ENCODE measurements around the gene COX7A2. TPM values are rescaled to one million over a fixed set of nuclear protein-coding genes. Genes with fewer than 3 reads are reported as not detected.

Gene COX7A2
- total RNA-seq, 1 donor from 2014 or later = 118 TPM

DNA sequence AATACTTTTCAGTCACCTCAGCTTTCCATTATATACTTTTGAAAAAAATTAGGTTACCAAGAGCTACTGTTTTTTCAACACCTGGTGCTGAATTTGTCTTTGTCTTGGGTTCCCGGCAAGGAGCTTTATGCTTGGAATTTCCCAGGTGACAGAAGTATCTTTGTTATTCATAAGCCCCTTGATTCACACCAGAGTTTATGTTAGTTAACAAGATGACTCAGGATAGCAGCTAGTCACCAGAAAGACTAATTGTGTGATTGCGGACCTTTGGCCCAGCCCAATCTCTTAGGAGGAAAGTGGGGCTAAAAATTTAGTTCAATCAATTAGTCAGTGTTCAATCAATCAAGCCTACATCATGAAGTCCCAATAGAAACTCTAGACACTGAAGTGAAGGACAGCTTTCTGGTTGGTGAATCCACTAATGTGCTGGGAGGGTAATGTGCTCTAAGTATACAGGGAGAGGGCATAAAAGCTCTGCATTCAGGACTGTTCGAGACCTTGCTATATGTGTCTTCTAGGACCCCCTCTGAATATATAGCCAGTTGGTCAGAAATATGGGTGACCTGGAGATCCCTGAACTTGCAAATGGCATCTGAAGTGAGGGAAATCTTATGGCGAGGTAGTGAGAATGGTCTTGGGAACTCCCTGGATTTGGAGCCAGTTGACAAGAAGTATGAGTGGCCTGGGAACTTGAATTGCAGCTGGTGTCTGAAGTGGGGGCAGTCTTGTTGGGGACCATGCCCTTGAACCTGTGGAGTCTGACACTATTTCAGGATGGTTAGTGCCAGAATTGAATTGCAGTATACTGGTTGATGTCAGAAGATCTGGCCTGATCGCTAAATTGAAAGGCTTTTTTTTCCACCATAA is 24.8 kb upstream of the COX7A2 start:
- DNase-seq = no peak

DNA sequence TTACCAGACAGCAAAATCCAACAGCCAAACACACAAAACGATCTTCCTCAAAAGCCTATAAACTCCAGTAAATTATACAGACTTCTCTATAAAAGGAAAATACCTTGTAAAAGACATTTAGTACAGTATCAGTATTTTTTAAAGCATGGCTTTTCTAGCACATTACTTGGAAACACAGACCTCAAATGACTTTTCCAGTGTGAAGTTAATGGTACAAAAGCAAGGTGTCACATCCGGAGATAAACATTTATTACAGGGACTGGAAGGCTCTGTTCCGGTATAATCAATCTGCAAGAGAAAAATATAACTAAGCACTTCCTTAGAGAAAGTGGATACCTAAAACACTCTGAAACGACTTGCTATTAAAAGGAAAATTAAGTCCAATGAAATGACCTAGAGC is 23.9 kb upstream of the COX7A2 start:
- no peak for DNase-seq

GRCh38 chr6:75266716-75267291 is 23.2 kb upstream of the COX7A2 start:
- DNase-seq = no peak

GRCh38 chr6:75263401-75263750 is 19.8 kb upstream of the COX7A2 start:
- DNase-seq = no peak

DNA sequence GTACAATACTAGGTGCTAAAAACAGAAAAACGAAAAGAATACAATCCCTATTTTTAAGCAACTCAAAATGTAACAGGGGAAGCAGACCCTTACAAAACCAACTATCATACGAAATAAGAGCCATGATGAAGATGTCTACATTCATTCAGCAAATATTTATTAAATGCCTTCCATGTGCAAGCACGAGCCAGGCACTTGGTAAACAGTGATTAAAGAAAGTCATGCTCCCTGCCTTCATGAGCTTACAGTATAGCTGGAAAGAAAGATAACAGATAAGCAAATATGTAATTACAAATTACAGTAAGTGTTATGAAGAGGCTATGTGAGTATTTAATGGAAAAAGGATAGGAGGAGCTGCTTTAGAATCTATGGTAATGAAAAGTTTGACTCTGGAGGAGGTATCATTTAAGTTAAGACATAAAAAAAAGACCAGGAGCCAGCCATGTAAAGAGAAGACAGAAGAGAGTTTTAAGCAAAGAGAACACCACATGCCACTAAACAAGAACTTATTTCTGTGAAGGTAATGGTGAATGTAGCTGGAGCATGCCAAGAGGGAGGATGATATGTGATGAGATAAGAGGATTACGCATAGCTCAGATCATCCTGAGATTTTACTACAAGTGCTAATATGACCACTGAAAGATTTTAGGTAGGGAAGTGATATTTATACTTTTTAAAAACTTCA is 19.3 kb upstream of the COX7A2 start:
- no peak for DNase-seq

GRCh38 chr6:75261299-75261698 is 17.7 kb upstream of the COX7A2 start:
- no peak for DNase-seq

- DNase-seq = no peak
These were observed 13.9 kb upstream of the COX7A2 start for GRCh38 chr6:75257343-75258087.

DNA sequence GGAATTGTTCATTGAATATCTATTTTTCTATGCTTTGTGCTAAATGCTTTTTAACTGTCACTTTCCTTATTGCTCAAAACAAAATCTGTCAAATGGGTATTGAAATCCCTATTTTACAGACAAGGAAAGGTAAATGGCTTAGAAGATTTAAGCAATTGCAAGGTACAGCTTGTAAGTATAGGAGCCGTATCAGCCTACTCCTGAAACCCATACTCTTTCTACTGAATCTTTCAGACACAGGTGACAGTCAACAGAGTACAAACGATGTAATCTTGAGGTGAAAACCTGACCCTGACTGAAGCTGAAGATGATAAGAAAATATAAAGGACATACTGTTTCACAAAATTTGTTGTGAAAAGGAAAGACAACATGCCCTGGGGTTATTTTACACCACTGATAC is 7.0 kb upstream of the COX7A2 start:
- no peak for DNase-seq

- DNase-seq = no peak
These were observed 6.2 kb upstream of the COX7A2 start for GRCh38 chr6:75249837-75250236.

GRCh38 chr6:75246386-75246785 is 2.8 kb upstream of the COX7A2 start:
- DNase-seq = no peak

DNA sequence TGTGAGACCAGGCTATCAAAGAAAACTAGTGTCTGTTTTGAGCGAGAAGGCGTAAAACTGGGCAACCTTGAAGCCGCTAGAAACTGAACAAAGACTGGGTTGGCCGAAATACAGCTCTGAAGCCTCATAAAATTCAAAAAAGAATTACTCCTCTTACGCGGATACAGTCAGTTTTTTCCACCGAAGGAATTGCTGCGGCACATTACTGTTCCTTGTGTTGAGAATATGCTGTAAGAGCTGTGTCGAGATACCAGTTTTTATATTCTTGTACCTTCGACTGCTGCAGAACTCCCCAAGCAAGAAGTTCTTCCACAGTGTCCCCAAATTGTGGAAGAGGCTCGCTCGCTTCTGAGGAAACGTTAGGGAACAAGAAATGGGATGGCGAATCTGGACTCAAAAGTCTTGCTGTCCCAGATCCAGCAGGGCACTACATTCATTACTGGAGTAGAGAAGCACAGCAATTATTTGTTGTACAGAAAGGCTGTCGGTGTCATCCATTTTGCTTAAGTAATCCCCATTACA is 523 bp upstream of the COX7A2 start:
- peak; percentile 41 for DNase-seq

DNA sequence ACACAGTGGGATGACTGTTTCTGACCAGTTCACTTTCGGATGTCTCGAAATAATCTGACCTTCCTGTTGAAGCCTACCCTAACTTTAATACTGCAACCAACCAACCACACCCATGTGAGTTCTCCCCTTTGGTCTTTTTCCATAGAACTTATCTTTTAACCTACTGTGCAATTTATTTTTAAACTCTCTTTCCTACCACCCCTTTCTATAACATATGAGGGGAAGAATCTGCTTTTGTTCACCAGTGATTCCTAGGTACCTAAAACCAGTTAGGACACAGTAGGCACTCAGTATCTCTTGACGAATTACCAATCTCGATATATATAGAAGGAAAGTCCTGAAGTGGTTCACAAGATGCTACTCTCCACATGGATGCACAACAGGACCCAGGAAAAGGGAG is 7.0 kb downstream of the COX7A2 start:
- DNase-seq = no peak

GRCh38 chr6:75235271-75235670 is 8.3 kb downstream of the COX7A2 start:
- DNase-seq = no peak

- DNase-seq = no peak
These were observed 9.3 kb downstream of the COX7A2 start for GRCh38 chr6:75234126-75234865.

DNA sequence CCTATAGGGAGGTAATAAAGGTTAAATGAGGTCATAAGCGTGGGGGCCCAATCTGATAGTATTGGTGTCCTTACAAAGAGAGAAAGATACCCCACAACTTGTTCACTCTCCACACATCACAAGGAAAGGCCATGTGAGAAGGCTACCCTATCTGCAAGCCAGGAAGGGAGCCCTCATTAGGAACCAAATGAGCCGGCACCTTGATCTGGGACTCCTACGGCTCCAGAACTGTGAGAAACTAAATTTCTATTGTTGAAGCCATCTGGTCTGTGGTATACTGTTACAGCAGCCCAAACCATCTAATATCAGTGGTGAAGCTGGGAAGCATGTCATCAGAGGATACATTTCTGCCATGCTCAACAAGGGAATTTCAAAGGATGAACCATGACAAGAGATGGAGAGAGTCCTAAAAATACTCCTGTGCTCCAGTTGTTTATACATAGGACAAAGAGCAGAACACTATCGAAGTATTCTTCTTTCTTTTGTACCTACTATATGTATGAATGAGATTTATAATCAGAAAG is 10.4 kb downstream of the COX7A2 start:
- no peak for DNase-seq

DNA sequence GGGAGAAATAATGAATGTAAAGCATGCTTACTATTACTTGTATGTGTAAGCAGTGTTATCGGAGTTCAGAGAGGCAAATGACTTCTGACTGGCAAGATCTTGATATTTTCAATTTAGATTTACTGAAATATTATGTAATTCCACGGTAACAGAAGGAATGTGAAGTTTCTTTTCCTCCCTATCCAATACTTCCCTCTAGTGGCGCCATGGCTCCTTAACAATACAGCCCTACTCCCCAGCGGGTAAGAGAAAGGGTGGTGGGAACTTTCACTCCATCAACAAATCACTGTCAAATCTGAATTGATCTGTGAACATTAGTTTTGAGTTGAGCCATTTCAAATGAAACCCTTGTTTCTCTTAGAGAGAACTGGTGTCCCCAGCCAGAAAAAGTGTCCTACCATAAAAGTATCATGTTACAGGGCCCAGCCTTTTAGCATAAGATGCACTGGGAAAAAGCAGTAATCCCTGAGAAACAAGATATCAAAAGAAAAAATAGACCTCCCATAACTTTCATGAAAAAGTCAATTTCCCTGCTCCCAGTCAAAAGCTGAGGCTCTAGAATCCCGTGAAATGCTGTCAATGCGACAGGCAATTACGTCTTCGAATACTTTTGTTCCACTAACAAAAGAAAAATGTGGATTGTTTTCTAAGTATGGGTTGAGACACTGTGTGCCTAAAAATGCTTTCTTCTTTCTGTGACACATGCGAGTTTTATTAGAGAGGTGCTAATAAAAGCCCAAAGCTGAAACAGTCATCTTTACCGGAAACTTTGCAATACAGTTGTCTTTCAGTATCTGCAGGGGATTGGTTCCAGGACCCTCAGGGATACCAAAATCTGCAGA is 12.9 kb downstream of the COX7A2 start:
- peak; percentile 57 for DNase-seq

DNA sequence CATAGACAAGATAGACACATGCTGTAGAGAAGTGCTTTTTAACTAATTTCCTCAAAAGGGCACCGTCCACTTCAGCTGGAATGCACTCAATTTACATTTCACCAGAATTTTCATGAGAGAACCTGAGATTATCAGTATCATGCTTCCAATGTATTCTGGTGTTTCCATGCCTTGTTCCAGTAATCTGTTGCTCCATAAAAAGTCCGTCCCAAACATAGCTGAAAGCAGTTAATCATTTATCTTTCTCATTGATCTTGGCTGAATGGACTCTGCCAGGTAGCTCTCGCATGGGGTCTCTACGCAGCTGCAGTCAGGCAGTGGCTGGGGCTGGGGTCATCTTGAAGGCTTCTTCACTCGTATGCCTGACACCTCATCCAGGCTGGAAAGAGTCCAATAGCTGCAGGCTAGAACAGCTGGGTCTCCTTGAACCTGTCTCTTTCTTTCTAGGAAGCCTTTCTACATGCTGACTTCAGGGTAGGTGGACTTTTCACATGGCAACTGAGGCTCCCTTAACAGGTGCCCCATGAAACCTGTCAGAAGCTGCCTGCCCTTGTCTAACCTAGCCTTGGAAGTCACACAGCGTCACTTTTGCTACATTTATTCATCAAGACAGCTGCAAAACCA is 19.2 kb downstream of the COX7A2 start:
- DNase-seq = no peak

DNA sequence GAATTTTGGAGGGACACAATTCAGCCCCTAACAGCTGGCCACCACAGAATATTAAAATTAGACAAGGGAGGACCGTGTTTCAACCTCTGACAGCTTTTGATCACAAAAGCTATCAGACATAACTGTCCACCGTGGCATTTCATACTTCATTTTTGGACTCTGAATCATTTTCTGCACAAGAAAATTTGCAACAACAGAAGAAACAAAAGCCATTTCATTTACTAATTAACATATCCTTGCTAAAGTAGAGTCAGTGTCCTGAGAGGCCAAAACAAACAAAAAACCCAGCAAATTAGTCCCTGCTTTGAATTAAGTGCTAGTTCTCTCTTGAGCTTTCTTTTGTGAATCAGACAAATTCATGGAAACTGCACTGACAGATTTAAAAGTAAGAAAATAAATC is 20.2 kb downstream of the COX7A2 start:
- DNase-seq = no peak

- no peak for DNase-seq
These were observed 21.3 kb downstream of the COX7A2 start for GRCh38 chr6:75222261-75222660.

GRCh38 chr6:75221116-75221515 is 22.5 kb downstream of the COX7A2 start:
- no peak for DNase-seq

Measured in skin of body (tissue), 2 donors.